ENCODE measurements around the gene TTC39B.

TTC39B gene

GRCh38 chr9:15116130-15116580 is 190.9 kb downstream of the TTC39B start:
- no peak for DNase-seq

- no peak for DNase-seq
Observed at GRCh38 chr9:15115702-15116101, 191.3 kb downstream of the TTC39B start.

- DNase-seq: no peak
Observed at GRCh38 chr9:15115041-15115440, 192.0 kb downstream of the TTC39B start.
